Gastrocnemius medialis (tissue), 4 donors: ENCODE results near the gene IQCE.

ENCODE experiments used
- CTCF ChIP-seq, 5 experiments: fragments of 450-650 bp in 3 of 5; fragments of 200-600 bp in 2 of 5; sonication (generic) in 2 of 5; IDR thresholded peaks in 4 of 5; conservative IDR thresholded peaks in 1 of 5; 1 replicate in 4 of 5; 2 replicates in 1 of 5; pipeline ENCODE4 v1.5.1; 2016 to 2019; ENCODE audit warnings: antibody characterized with exemption in 5 of 5, mild to moderate bottlenecking in 3 of 5, moderate library complexity in 3 of 5
- POLR2A ChIP-seq, 2 donors: fragments of 450-650 bp; IDR thresholded peaks; one replicate each; pipeline ENCODE4 v1.6.1; 2017; ENCODE audit warnings: antibody characterized with exemption in 2 of 2, mild to moderate bottlenecking in 2 of 2, moderate library complexity in 2 of 2

GRCh38 chr7:2583798-2584580, 25.2 kb downstream of the IQCE start:
- no peak for TF ChIP-seq CTCF (IDR thresholded peaks at IDR 0.05 in 4 of 5, conservative IDR thresholded peaks at IDR 0.05 in 1 of 5)
- no peak for TF ChIP-seq POLR2A (IDR thresholded peaks at IDR 0.05)
